Caco-2 (cell line): ENCODE data around the gene TGM4. TPM values are rescaled to one million over a fixed set of nuclear protein-coding genes. Genes with fewer than 3 reads are reported as not detected.

Experiments used
- BruUV-seq: library from RNA; stranded (reverse); fragments of 400-500 nt; replicated peaks from 2 replicates; lab custom pipeline; 2021; lab: Mats Ljungman, UMichigan
- CTCF ChIA-PET: fragments of 300-600 bp; sonication (Branson Sonifier 250); formaldehyde crosslinking; loops from one replicate; lab custom pipeline; 2022; ENCODE audit warnings: antibody characterized with exemption; lab: Charles Lee
- POLR2A ChIA-PET: fragments of 300-600 bp; sonication (Branson Sonifier 250); formaldehyde crosslinking; loops from one replicate; lab custom pipeline; 2022; ENCODE audit warnings: antibody characterized with exemption; lab: Charles Lee
- DNase-seq, 2 experiments: peaks; one replicate each; pipeline versions ENCODE4 v3.0.0 to v3.0.0-alpha.2; 2020 to 2022
- H3K27me3 ChIP-seq: replicated peaks from 2 replicates; pipeline ENCODE4 v1.6.0; 2011; ENCODE audit warnings: low read length; ENCODE audit not compliant: control insufficient read depth, insufficient read depth
- H3K36me3 ChIP-seq: 2 replicates; pipeline ENCODE4 v1.5.1; 2011; ENCODE audit warnings: low read length; ENCODE audit not compliant: control insufficient read depth, insufficient read depth
- H3K4me1 ChIP-seq: fragments of 250-450 bp; sonication (Bioruptor Pico); 2 replicates; pipeline ENCODE4 v1.5.1; 2020; ENCODE audit warnings: mild to moderate bottlenecking
- H3K4me3 ChIP-seq: 2 replicates; pipeline ENCODE4 v1.5.1; 2011; ENCODE audit warnings: low read depth, mild to moderate bottlenecking, control low read depth, low read length
- H3K9me3 ChIP-seq: fragments of 250-450 bp; sonication (Bioruptor Pico); 2 replicates; pipeline ENCODE4 v1.5.1; 2020; ENCODE audit warnings: mild to moderate bottlenecking, moderate library complexity
- H3K27ac Mint-ChIP-seq: one replicate; pipeline ENCODE4 v1.8.0; 2022; ENCODE audit warnings: mixed read lengths; ENCODE audit not compliant: unreplicated experiment
- H3K27me3 Mint-ChIP-seq: one replicate; pipeline ENCODE4 v1.8.0; 2022; ENCODE audit warnings: mixed read lengths; ENCODE audit not compliant: insufficient read depth, unreplicated experiment
- H3K36me3 Mint-ChIP-seq: one replicate; pipeline ENCODE4 v1.8.0; 2022; ENCODE audit warnings: mild to moderate bottlenecking, mixed read lengths; ENCODE audit not compliant: insufficient read depth, unreplicated experiment
- H3K4me1 Mint-ChIP-seq: one replicate; pipeline ENCODE4 v1.8.0; 2022; ENCODE audit warnings: low read depth, mixed read lengths; ENCODE audit not compliant: unreplicated experiment
- H3K4me3 Mint-ChIP-seq: one replicate; pipeline ENCODE4 v1.8.0; 2022; ENCODE audit warnings: mild to moderate bottlenecking, moderate library complexity, mixed read lengths; ENCODE audit not compliant: unreplicated experiment
- H3K9me3 Mint-ChIP-seq: one replicate; pipeline ENCODE4 v1.8.0; 2022; ENCODE audit warnings: mixed read lengths; ENCODE audit not compliant: unreplicated experiment
- CTCF ChIP-seq, 2 experiments: fragments of 200-600 bp in 1 of 2; IDR thresholded peaks; 1 replicate in 1 of 2; 2 replicates in 1 of 2; pipeline versions ENCODE4 v1.5.1 to v1.8.0; 2011 to 2022; ENCODE audit warnings: antibody characterized with exemption in 1 of 2, control low read depth in 1 of 2, inconsistent platforms in 1 of 2, low read depth in 1 of 2, low read length in 1 of 2, mild to moderate bottlenecking in 1 of 2, moderate library complexity in 1 of 2; ENCODE audit not compliant: insufficient read depth in 1 of 2, severe bottlenecking in 1 of 2, unreplicated experiment in 1 of 2
- intact Hi-C: fragments of 100-400 bp; cut with micrococcal nuclease; formaldehyde crosslinking; loops from one replicate; pipeline ENCODE4 v1.10.0; 2022; ENCODE audit not compliant: unreplicated experiment
- total RNA-seq: library from RNA; stranded (reverse); gene quantifications from 2 replicates; pipeline ENCODE4 v1.2.3, GENCODE V29; 2022

The TGM4 gene
- total RNA-seq, 1 experiment from 2014 or later = not detected

- POLR2A ChIA-PET = interaction anchor here (0.6 kb wide), 1 partner anchor 83 kb away, joined by 4 read pairs; no protein-coding TSS in a partner anchor
- DNase-seq = peak in 1 of 2 experiments; percentile 27
- no TSS peak for BruUV-seq
- peaks cover 10% of the 10 kb centered on the region for H3K36me3 Mint-ChIP-seq
- Histone ChIP-seq H3K4me3 (no peak overlapping the region), H3K9me3 (no peaks in the 10 kb centered on the region), H3K36me3 (no peaks in the 10 kb centered on the region), H3K4me1 (no peaks in the 10 kb centered on the region), H3K27me3 (no peaks in the 10 kb centered on the region)
- CTCF ChIA-PET = interaction anchor here (0.6 to 1.0 kb wide), 2 partner anchors 13 to 155 kb away, joined by 3 to 4 read pairs; no protein-coding TSS in a partner anchor
- H3K27me3 Mint-ChIP-seq = no peaks in the 10 kb centered on the region
- H3K4me1 Mint-ChIP-seq = no peaks in the 10 kb centered on the region
- no peak overlapping the region for H3K27ac Mint-ChIP-seq
- no peak overlapping the region for H3K4me3 Mint-ChIP-seq
- no peaks in the 10 kb centered on the region for H3K9me3 Mint-ChIP-seq
- intact Hi-C loops = no loop called here
- TF ChIP-seq CTCF (IDR thresholded peaks at IDR 0.05; ENCODE audit: insufficient read depth in 1 of 2, low read depth in 1 of 2, low read length in 1 of 2, severe bottlenecking in 1 of 2, unreplicated experiment in 1 of 2) = peak in 1 of 2 experiments; percentile 35
Observed at GRCh38 chr3:44914936-44915335, 40.5 kb downstream of the TGM4 start.

- no peak for TF ChIP-seq CTCF (IDR thresholded peaks at IDR 0.05; ENCODE audit: insufficient read depth in 1 of 2, low read depth in 1 of 2, low read length in 1 of 2, severe bottlenecking in 1 of 2, unreplicated experiment in 1 of 2)
- Mint-ChIP-seq H3K4me1 (no peaks in the 10 kb centered on the region), H3K27ac (no peak overlapping the region), H3K9me3 (no peaks in the 10 kb centered on the region), H3K36me3 (peaks cover 10% of the 10 kb centered on the region), H3K4me3 (no peak overlapping the region), H3K27me3 (no peaks in the 10 kb centered on the region)
- intact Hi-C loops = no loop called here
- Histone ChIP-seq H3K4me3 (no peak overlapping the region), H3K36me3 (no peaks in the 10 kb centered on the region), H3K9me3 (no peaks in the 10 kb centered on the region), H3K4me1 (no peaks in the 10 kb centered on the region), H3K27me3 (no peaks in the 10 kb centered on the region)
- CTCF ChIA-PET = interaction anchor here (0.5 to 0.6 kb wide), 2 partner anchors 203 to 1021 kb away, joined by 3 to 5 read pairs; partner anchors contain the start of gene ZNF502
- no TSS peak for BruUV-seq
- no peak for DNase-seq
- POLR2A ChIA-PET = interaction anchor here (0.5 kb wide), 1 partner anchor 60 kb away, joined by 5 read pairs; the partner anchor contains the start of genes EXOSC7 and ZDHHC3
Observed at GRCh38 chr3:44915702-44916438, 41.5 kb downstream of the TGM4 start.

GRCh38 chr3:44918087-44918486 is 43.7 kb downstream of the TGM4 start:
- ChIA-PET POLR2A (no interaction called here), CTCF (no interaction called here)
- no TSS peak for BruUV-seq
- no peak overlapping the region for H3K4me3 ChIP-seq
- H3K36me3 Mint-ChIP-seq = peaks cover 10% of the 10 kb centered on the region
- no peaks in the 10 kb centered on the region for H3K4me1 Mint-ChIP-seq
- intact Hi-C loops = no loop called here
- no peak overlapping the region for H3K4me3 Mint-ChIP-seq
- no peaks in the 10 kb centered on the region for H3K27me3 ChIP-seq
- H3K27me3 Mint-ChIP-seq = no peaks in the 10 kb centered on the region
- H3K9me3 ChIP-seq = no peaks in the 10 kb centered on the region
- H3K4me1 ChIP-seq = no peaks in the 10 kb centered on the region
- H3K27ac Mint-ChIP-seq = no peak overlapping the region
- TF ChIP-seq CTCF (IDR thresholded peaks at IDR 0.05; ENCODE audit: insufficient read depth in 1 of 2, low read depth in 1 of 2, low read length in 1 of 2, severe bottlenecking in 1 of 2, unreplicated experiment in 1 of 2) = no peak
- H3K36me3 ChIP-seq = no peaks in the 10 kb centered on the region
- no peak for DNase-seq
- no peaks in the 10 kb centered on the region for H3K9me3 Mint-ChIP-seq
